ENCODE results near the gene BMPR1A. TPM values are rescaled to one million over a fixed set of nuclear protein-coding genes. Genes with fewer than 3 reads are reported as not detected.
"Not testable (repeated sequence)": the region's sequence is repeated elsewhere in the genome, so short reads cannot be mapped to it uniquely, and the experiment has no call there.

Gene BMPR1A
- total RNA-seq, 1 donor = 3.3 TPM

DNA sequence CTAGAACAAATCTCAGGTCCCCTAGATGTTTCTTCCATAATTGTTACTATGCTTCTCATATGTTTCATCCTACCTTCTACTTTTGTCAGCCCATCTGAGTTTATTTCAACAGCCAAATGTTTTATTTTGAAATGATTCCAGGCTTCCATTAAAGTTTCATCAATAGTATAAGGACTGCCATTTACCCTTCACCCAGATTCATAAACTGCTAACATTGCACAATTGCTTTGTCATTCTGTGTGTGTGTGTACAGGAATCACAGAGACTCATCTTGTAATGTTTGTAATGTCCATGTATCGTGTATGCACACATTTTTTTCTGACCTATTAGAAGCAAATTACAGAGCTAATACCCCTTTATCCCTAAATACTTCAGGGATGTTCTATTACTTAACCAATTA lies 175.5 kb downstream of the BMPR1A start:
- no peak overlapping the region for H3K4me3 ChIP-seq (ENCODE audit: low read length)
- H3K27me3 ChIP-seq (ENCODE audit: insufficient read depth, low read length) = no peaks in the 10 kb centered on the region
- no peaks in the 10 kb centered on the region for H3K9me3 ChIP-seq (ENCODE audit: low read depth, low read length)
- H3K4me1 ChIP-seq (ENCODE audit: insufficient read depth, low read length) = no peaks in the 10 kb centered on the region

DNA sequence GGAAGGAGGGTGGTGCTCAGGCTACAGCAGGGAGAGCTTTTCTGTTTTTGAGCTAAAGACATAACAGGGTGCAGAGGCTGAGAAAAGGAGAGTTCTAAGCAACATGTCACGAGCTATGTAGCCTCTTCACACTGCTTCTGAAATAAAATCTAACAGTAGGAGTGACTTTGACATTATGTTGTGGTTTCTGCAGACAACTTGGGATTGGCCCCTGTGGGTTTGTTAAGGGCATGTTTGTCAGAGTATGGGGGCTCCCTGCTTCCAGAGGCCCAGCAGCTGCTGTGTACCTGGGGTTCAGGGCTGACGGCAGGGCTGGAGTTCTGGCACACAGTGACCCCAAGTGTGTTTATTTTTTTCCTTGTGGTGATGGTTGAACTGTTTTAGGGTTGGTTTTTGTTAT lies 176.3 kb downstream of the BMPR1A start:
- no peaks in the 10 kb centered on the region for H3K9me3 ChIP-seq (ENCODE audit: low read depth, low read length)

DNA sequence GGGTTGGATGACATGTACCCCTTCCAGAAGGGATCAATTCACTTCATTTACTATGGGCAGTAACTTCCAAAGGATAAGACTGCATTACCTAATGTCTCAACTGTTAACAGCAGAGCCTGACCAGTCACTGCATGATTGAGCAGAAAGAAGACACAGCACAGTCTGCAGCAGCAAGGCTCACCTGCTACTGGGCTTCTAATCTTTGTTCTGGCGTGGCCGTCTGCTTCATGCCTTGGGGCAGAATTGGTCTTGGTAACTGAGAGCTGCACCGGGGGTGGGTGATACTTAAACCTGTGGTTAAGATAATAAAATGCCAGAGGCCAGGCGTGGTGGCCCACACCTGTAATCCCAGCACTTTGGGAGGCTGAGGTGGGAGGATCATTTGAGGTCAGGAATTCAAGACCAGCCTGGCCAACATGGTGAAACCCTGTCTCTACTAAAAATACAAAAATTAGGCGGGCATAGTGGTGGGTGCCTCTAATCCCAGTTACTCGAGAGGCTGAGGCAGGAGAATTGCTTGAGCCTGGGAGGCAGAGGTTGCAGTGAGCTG lies 177.8 kb downstream of the BMPR1A start:
- H3K27me3 ChIP-seq (ENCODE audit: insufficient read depth, low read length); H3K9me3 ChIP-seq (ENCODE audit: low read depth, low read length); H3K4me1 ChIP-seq (ENCODE audit: insufficient read depth, low read length): not testable (repeated sequence)

More for the DNA sequence above, 176.3 kb downstream of the BMPR1A start:
- H3K4me3 ChIP-seq (ENCODE audit: low read length) = no peak overlapping the region
- no peaks in the 10 kb centered on the region for H3K27me3 ChIP-seq (ENCODE audit: insufficient read depth, low read length)
- H3K4me1 ChIP-seq (ENCODE audit: insufficient read depth, low read length) = no peaks in the 10 kb centered on the region

DNA sequence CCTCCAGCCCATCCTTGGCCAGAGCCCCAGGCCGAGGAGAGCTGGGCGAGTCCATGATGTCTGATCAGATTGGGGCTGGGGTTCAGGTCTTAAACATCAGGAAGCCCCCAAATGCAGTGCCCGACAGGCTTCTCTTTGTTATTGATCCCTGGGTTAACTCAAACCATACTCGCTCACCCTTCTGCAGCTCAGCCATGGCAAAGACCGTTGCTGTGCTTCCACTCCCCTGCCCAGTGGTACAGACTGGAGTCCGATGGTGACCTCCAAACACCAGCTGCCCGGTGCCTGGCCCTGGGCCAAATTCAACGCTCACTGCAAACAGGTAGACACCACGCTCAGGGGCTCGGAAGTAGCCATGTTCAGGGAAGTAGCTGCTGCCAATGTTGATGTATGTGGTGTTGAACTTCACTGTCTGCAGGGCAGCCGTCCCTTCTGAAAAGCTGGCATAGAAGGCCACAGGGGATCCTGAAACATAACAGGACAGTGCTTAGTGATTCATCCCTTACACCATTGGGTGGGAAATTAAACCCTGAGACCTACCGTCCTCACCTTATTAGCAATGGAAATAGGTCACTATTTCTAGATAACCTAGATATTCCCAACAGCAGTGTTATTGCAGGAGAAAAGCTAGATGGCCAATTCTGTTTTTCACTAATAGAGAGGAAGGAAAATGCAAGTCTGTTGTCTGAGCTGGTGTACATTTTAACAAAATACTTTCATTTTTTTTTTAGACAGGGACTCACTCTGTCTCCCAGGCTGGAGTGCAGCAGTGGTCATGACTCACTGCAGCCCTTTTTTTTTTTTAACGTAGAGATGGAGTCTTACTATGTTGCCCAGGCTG lies 180.5 kb downstream of the BMPR1A start:
- no peaks in the 10 kb centered on the region for H3K9me3 ChIP-seq (ENCODE audit: low read depth, low read length)
- no peaks in the 10 kb centered on the region for H3K27me3 ChIP-seq (ENCODE audit: insufficient read depth, low read length)
- H3K4me1 ChIP-seq (ENCODE audit: insufficient read depth, low read length) = peaks cover 5% of the 10 kb centered on the region
- no peak overlapping the region for H3K4me3 ChIP-seq (ENCODE audit: low read length)

More for the DNA sequence above, 177.8 kb downstream of the BMPR1A start:
- H3K4me3 ChIP-seq (ENCODE audit: low read length) = not testable (repeated sequence)

DNA sequence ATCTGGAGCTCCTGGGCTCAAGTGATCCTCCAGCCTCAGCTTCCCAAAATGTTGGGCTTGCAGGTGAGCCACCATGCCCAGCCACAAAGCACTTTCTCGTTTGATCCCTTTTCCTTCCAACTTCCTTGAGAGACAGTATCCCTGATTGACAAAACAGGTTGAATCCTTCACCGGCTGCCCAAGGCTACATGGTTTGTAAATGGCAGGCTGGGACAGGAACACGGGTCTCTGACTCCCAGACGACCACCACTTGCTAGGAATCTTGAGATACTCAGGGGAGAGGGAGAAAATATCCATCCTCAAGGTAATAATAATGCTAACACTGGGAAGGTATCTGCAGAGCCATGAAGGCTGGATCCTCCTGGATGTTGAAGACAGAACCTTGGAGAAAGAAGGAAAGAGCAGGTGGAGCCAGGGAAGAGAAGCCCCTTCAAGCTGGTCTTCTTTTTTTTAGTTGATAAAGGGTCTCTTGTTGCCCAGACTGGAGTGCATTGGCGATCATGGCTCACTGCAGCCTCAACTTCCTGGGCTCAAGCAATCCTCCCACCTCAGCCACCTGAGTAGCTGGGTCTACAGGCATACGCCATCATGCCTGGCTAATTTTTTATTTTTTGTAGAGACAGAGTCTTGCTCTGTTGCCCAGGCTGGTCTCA lies 181.2 kb downstream of the BMPR1A start:
- no peaks in the 10 kb centered on the region for H3K27me3 ChIP-seq (ENCODE audit: insufficient read depth, low read length)
- no peaks in the 10 kb centered on the region for H3K9me3 ChIP-seq (ENCODE audit: low read depth, low read length)

DNA sequence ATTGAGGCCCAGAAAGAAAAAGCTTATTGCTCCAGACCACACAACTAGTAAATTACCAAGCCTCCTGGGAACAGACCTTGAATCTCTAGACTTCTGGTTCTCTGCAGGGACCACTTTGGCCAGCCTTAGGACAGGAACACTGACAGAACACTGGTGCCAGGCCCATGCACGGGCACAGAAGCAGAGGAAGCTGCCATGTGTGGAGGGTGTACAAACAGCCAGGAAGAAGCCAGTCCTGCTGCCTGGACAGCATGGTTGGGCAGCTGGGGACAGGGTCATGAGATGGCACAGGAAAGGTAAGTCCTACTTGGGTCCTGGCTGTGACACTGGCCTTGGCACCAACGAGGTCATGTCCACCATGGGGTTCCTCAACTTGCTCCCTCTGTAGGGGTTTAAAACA lies 181.8 kb downstream of the BMPR1A start:
- H3K4me3 ChIP-seq (ENCODE audit: low read length) = no peak overlapping the region
- H3K9me3 ChIP-seq (ENCODE audit: low read depth, low read length) = no peaks in the 10 kb centered on the region
- no peaks in the 10 kb centered on the region for H3K27me3 ChIP-seq (ENCODE audit: insufficient read depth, low read length)

More for the DNA sequence above, 181.2 kb downstream of the BMPR1A start:
- Histone ChIP-seq H3K4me3 (ENCODE audit: low read length) (no peak overlapping the region), H3K4me1 (ENCODE audit: insufficient read depth, low read length) (peaks cover 5% of the 10 kb centered on the region)

DNA sequence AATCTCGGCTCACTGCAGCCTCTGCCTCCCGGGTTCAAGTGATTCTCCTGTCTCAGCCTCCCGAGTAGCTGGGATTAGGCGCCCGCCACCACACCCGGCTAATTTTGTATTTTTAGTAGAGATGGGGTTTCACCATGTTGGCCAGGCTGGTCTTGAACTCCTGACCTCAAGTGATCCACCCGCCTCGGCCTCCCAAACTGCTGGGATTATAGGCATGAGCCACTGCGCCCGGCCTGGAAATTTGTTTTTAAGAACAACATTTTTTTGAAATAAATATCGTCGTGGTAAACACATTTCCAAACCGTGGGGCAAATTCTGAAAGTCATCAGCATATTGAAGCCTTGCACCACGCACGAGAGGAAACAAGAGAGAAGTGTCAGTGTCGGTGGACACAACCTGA lies 183.7 kb downstream of the BMPR1A start:
- H3K27me3 ChIP-seq (ENCODE audit: insufficient read depth, low read length); H3K4me3 ChIP-seq (ENCODE audit: low read length); H3K9me3 ChIP-seq (ENCODE audit: low read depth, low read length); H3K4me1 ChIP-seq (ENCODE audit: insufficient read depth, low read length): not testable (repeated sequence)

More for the DNA sequence above, 181.8 kb downstream of the BMPR1A start:
- H3K4me1 ChIP-seq (ENCODE audit: insufficient read depth, low read length) = peaks cover 5% of the 10 kb centered on the region

DNA sequence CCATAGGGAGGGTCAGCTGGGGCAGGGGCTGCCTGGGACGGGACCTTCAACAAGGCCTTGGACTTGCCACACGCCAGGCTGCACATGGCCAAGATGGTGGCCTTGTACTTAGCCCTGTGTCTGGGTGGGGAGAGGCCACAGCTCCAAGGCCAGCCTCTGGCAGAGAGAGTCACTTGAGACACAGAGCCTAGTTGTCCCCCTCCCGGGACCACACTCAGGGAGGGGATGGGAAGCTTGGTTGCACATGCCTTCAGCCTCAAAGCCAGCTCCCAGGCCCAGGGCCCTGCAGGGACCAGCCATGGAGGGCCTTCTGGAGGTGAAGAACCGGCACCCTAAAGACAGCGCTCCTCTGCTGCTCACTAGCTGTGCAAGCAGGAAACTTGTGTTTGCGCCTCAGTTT lies 184.3 kb downstream of the BMPR1A start:
- Histone ChIP-seq H3K4me1 (ENCODE audit: insufficient read depth, low read length) (peaks cover 5% of the 10 kb centered on the region), H3K27me3 (ENCODE audit: insufficient read depth, low read length) (no peaks in the 10 kb centered on the region), H3K9me3 (ENCODE audit: low read depth, low read length) (no peaks in the 10 kb centered on the region), H3K4me3 (ENCODE audit: low read length) (no peak overlapping the region)

DNA sequence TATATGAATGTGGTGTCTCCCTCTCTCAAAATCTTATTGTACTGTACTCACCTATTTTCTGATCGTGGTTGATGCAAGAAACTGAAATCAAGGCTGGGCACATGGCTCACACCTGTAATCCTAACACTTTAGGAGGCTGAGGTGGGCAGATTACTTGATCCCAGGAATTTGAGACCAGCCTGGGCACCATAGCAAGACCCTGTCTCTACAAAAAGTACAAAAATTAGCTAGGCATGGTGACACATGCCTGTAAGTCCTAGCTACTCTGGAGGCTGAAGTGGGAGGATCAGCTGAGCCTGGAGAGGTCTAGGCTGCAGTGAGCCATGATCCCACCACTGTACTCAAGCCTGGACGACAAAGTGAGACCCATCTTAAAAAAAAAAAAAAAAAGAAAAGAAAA lies 185.0 kb downstream of the BMPR1A start:
- Histone ChIP-seq H3K9me3 (ENCODE audit: low read depth, low read length) (no peaks in the 10 kb centered on the region), H3K27me3 (ENCODE audit: insufficient read depth, low read length) (no peaks in the 10 kb centered on the region), H3K4me1 (ENCODE audit: insufficient read depth, low read length) (peaks cover 5% of the 10 kb centered on the region), H3K4me3 (ENCODE audit: low read length) (no peak overlapping the region)

DNA sequence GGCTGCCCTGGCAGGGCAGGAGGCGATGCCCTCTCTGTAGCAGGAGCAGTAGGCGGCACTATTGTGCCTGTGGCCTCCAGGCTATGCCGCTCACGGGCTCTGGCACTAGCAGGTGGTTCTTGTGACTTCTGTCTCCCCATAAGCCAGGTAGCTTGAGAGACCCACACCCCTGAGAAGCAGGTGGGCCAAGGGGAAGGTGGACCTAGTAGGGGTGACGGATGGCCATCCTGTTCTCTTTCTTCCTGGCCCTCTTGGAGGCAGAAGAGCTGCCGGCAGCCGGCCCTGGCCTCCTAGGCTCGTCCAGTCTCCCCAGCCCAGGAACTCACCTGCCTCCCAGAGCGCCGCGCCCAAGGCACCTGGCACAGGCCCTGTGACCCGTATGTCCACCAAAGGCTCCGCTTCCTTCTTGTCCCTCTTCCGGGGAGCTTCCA lies 185.6 kb downstream of the BMPR1A start:
- H3K4me1 ChIP-seq (ENCODE audit: insufficient read depth, low read length) = peaks cover 5% of the 10 kb centered on the region
- no peaks in the 10 kb centered on the region for H3K9me3 ChIP-seq (ENCODE audit: low read depth, low read length)
- no peaks in the 10 kb centered on the region for H3K27me3 ChIP-seq (ENCODE audit: insufficient read depth, low read length)
- no peak overlapping the region for H3K4me3 ChIP-seq (ENCODE audit: low read length)

DNA sequence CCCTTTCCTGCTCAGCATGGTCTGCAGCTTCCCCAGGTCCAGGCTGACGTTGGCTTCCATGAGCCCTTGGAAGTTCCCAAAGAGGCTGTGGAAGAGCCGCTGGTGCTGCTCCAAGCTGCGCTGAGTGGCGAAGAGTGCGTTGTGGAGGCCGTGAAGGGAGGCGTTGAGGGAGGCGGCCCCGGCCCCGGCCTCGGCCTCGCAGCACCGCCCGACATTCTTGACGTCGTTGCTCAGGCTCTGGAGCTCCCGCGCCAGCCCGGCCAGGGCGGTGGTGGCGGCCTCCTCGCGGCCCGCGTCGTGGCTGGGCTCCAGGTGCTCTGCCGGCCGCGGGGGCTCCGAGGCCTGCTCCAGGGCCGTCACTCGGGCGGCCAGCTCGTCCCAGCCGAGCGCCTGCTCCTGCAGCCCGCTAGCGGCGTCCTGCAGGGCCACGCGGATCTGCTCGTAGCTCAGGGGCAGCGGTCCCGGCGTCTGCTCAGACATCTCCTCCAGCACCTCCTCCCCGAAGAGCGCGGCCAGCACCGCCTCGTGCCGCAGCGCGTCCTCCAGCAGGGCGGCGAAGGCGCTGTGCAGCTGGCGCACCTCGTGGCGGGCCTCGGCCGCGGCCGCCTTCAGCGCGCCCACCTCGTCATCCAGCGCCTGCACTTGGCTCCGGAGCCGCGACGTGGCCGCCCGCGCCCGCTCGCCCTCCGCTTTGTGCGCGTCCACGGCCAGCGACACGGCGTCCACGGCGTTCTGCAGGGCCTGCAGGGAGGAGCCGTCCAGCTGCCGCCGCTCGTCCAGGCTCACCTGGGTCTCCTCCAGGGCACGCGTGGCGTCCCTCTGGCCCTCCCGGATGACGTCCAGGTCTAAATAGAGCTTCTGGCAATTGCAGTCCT lies 186.3 kb downstream of the BMPR1A start:
- Histone ChIP-seq H3K4me3 (ENCODE audit: low read length) (no peak overlapping the region), H3K27me3 (ENCODE audit: insufficient read depth, low read length) (no peaks in the 10 kb centered on the region), H3K9me3 (ENCODE audit: low read depth, low read length) (no peaks in the 10 kb centered on the region), H3K4me1 (ENCODE audit: insufficient read depth, low read length) (peaks cover 5% of the 10 kb centered on the region)

DNA sequence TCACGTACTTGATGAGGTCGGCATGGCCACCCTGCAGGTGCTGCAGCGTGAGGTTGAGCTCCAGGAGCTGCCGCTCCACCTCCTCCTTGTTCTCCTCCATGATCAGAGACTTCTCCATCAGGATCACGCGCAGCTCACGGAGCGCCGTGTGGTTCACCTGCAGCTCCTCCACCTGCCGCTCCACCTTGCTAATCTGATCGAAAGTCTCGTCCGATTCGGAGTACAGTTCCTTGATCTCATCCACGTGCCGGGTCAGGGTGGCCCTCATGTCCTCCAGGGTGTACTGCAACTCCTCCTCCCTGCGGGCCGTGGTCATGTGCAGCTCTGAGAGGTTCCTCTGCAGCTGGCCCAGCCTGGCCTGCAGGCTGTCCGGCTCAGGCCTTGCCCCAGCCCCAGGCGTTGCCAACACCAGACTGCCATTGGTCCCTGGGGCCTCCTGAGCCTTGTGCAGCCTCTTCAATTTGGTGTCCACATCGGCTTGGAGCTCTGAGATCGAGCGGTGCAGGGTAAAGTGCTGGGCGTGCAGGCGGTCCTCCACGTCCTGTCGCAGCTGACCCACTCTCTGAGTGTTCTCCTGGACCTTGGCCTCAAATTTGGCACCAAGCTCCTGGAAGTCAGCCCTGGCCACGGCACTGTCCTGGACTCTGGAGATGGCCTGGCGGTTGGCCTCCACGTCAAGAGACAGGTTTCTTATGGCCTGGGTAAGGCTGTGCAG lies 187.1 kb downstream of the BMPR1A start:
- Histone ChIP-seq H3K27me3 (ENCODE audit: insufficient read depth, low read length) (no peaks in the 10 kb centered on the region), H3K4me3 (ENCODE audit: low read length) (no peak overlapping the region), H3K4me1 (ENCODE audit: insufficient read depth, low read length) (peaks cover 5% of the 10 kb centered on the region), H3K9me3 (ENCODE audit: low read depth, low read length) (no peaks in the 10 kb centered on the region)

DNA sequence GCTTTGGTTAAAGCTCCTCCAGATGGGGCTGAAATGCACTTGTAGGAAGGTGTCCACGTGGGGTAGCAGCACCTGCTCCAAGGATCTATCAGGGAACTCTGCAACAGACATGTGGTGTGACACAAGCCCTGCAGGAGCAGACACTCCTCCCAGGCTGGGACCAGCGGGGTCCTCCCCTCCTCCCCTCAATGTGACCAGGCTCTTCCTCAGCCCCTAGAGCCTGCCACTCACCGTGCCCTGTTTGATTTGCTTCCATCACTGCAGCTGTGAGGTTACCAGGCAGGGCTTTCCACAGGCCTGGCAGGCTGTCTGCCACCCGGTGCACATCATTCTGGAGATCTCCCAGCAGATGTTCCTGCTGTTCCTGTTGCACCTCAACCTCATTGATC lies 187.6 kb downstream of the BMPR1A start:
- Histone ChIP-seq H3K9me3 (ENCODE audit: low read depth, low read length) (no peaks in the 10 kb centered on the region), H3K27me3 (ENCODE audit: insufficient read depth, low read length) (no peaks in the 10 kb centered on the region), H3K4me1 (ENCODE audit: insufficient read depth, low read length) (peaks cover 5% of the 10 kb centered on the region), H3K4me3 (ENCODE audit: low read length) (no peak overlapping the region)

DNA sequence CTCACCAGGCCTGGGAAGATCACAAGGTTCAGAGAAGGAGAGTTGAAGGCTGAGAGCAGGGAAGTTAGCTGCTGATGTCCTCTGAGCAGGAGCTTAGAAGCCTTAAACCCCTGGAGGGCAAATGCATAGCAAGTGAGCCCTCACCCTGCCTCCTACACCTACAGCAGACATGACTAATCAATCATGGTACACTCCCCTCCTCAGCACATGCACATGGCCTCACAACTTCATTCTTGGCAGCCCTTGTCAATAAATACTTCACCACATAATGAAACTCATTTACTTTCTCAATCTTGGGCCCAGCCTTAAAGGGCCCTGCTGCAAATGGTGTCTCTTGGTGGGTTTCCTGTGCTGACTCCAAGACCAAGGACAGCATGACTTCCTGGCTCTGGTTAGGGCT lies 188.1 kb downstream of the BMPR1A start:
- H3K9me3 ChIP-seq (ENCODE audit: low read depth, low read length) = no peaks in the 10 kb centered on the region
- no peak overlapping the region for H3K4me3 ChIP-seq (ENCODE audit: low read length)
- H3K27me3 ChIP-seq (ENCODE audit: insufficient read depth, low read length) = no peaks in the 10 kb centered on the region
- peaks cover 4% of the 10 kb centered on the region for H3K4me1 ChIP-seq (ENCODE audit: insufficient read depth, low read length)
